22Rv1 (cell line): Measurements from ENCODE around the gene RBM19.

Source experiments
- CTCF ChIP-seq: fragments of 450-650 bp; IDR thresholded peaks from 2 replicates; pipeline ENCODE4 v1.5.1; 2017; ENCODE audit warnings: mild to moderate bottlenecking
- ZFX ChIP-seq: fragments of 450-650 bp; IDR thresholded peaks from 2 replicates; pipeline ENCODE4 v1.6.1; 2017; ENCODE audit warnings: antibody characterized with exemption, borderline replicate concordance

DNA sequence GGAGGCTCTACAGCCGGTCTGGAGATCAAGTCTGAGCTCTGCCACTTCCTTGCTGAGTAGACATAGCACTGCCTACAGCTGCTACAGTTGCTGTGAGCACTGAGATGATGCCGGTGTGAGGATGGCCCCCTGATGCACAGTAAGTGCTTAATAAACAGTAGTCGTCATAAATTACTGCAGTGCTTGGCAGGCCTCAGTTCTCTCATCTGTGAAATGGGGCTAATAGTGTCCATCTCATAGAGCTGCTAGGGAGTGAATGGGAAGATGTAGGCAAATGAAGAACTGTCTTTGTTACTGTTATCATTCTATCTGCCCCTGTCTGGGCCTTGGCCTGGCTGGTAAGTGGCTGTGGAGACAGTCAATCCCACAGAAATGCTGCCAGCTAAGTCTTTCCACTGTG, 124.3 kb downstream of the RBM19 start:
- TF ChIP-seq CTCF (no peak), ZFX (no peak)
